H1 (cell line): ENCODE results near the gene GMPR2.

Source experiments
- CTCF ChIP-seq, 3 experiments: IDR thresholded peaks; 1 replicate in 2 of 3; 2 replicates in 1 of 3; pipeline versions ENCODE4 v1.5.1 to v1.6.1; 2011; ENCODE audit warnings: low read length in 3 of 3, mild to moderate bottlenecking in 3 of 3, inconsistent platforms in 2 of 3, low read depth in 1 of 3, moderate library complexity in 1 of 3; ENCODE audit not compliant: insufficient read depth in 1 of 3; ENCODE audit errors: control extremely low read depth in 1 of 3
- GABPA ChIP-seq: IDR thresholded peaks from 2 replicates; pipeline ENCODE4 v1.6.1; 2011; ENCODE audit warnings: mild to moderate bottlenecking, low read length, moderate library complexity, borderline replicate concordance; ENCODE audit not compliant: insufficient read depth
- HDAC6 ChIP-seq: IDR thresholded peaks from one replicate; pipeline ENCODE4 v1.7.1; 2012; ENCODE audit warnings: low read depth, mild to moderate bottlenecking, inconsistent platforms, low read length, moderate library complexity
- POLR2A ChIP-seq, 2 experiments: IDR thresholded peaks; 1 replicate in 1 of 2; 2 replicates in 1 of 2; pipeline ENCODE4 v1.6.1; 2011; ENCODE audit warnings: low read depth in 2 of 2, low read length in 2 of 2, mild to moderate bottlenecking in 2 of 2; ENCODE audit errors: control extremely low read depth in 1 of 2
- RNF2 ChIP-seq: fragments of 200-900, 300-1000 bp; sonication (generic); IDR thresholded peaks from 2 replicates; pipeline ENCODE4 v1.7.1; 2016; ENCODE audit warnings: borderline replicate concordance, low read depth, mild to moderate bottlenecking, antibody characterized with exemption, low read length; ENCODE audit not compliant: poor library complexity, severe bottlenecking; ENCODE audit errors: missing control alignments
- SIRT6 ChIP-seq: IDR thresholded peaks from one replicate; pipeline ENCODE4 v1.7.1; 2012; ENCODE audit warnings: low read length, inconsistent platforms
- SRF ChIP-seq: IDR thresholded peaks from 2 replicates; pipeline ENCODE4 v1.6.1; 2011; ENCODE audit warnings: mild to moderate bottlenecking, low read depth, low read length, moderate library complexity
- TAF1 ChIP-seq: IDR thresholded peaks from 2 replicates; pipeline ENCODE4 v1.6.1; 2011; ENCODE audit warnings: mild to moderate bottlenecking, low read depth, low read length
- USF2 ChIP-seq: IDR thresholded peaks from 2 replicates; pipeline ENCODE4 v1.6.1; 2011; ENCODE audit warnings: low read length, improper control_type of control experiment

GRCh38 chr14:24219080-24219479 lies 13.6 kb upstream of the GMPR2 start:
- no peak for TF ChIP-seq USF2
- TF ChIP-seq RNF2: no peak
- TF ChIP-seq SRF: no peak
- TF ChIP-seq SIRT6: no peak
- no peak for TF ChIP-seq HDAC6
- TF ChIP-seq TAF1: no peak
- TF ChIP-seq POLR2A (IDR thresholded peaks at IDR 0.05; ENCODE audit: control extremely low read depth in 1 of 2, low read depth in 2 of 2, low read length in 2 of 2): no peak
- TF ChIP-seq CTCF (IDR thresholded peaks at IDR 0.05; ENCODE audit: control extremely low read depth in 1 of 3, insufficient read depth in 1 of 3, low read depth in 1 of 3, low read length in 3 of 3): no peak
- TF ChIP-seq GABPA: no peak
